K562 (cell line): ENCODE data around the gene NRM. TPM values are rescaled to one million over a fixed set of nuclear protein-coding genes. Genes with fewer than 3 reads are reported as not detected.

Experiments
- CBX3 ChIP-seq, 2 experiments: IDR thresholded peaks; 1 replicate in 1 of 2; 2 replicates in 1 of 2; pipeline ENCODE4 v1.6.1; 2012; ENCODE audit warnings: inconsistent platforms in 2 of 2, low read length in 2 of 2, borderline replicate concordance in 1 of 2, control low read depth in 1 of 2
- CBX5 ChIP-seq: IDR thresholded peaks from 2 replicates; pipeline ENCODE4 v1.6.1; 2014; ENCODE audit warnings: low read depth, borderline replicate concordance
- CEBPZ ChIP-seq: fragments of 150-350 bp; IDR thresholded peaks from 2 replicates; pipeline ENCODE4 v1.6.1; 2014; ENCODE audit warnings: low read depth, mild to moderate bottlenecking, low read length, borderline replicate concordance
- CREBBP ChIP-seq: IDR thresholded peaks from one replicate; pipeline ENCODE4 v1.6.1; 2012; ENCODE audit warnings: low read depth, mild to moderate bottlenecking, control low read depth, inconsistent platforms, low read length
- FOXK1 ChIP-seq: sonication (generic); formaldehyde crosslinking; IDR thresholded peaks from 2 replicates; pipeline ENCODE4 v1.8.0; 2022; ENCODE audit warnings: missing genetic modification reagents, mild to moderate bottlenecking, borderline replicate concordance
- GTF2E2 ChIP-seq: fragments of 200-800 bp; sonication (Bioruptor generic); IDR thresholded peaks from 2 replicates; pipeline ENCODE4 v1.6.1; 2016; ENCODE audit warnings: missing genetic modification characterization, missing compliant biosample characterization
- HES1 ChIP-seq: fragments of 450-650 bp; IDR thresholded peaks from 2 replicates; pipeline ENCODE4 v1.6.1; 2016; ENCODE audit warnings: low read depth, mild to moderate bottlenecking, moderate library complexity
- MYC ChIP-seq, 2 experiments: fragments of 250-450 bp in 1 of 2; sonication (Bioruptor Pico) in 1 of 2; IDR thresholded peaks; 2 replicates each; pipeline versions ENCODE4 v1.5.1 to v1.6.1; 2012 to 2021; ENCODE audit warnings: low read depth in 2 of 2, borderline replicate concordance in 1 of 2, improper control_type of control experiment in 1 of 2, low read length in 1 of 2, mild to moderate bottlenecking in 1 of 2, moderate library complexity in 1 of 2
- STAG1 ChIP-seq: sonication (generic); formaldehyde crosslinking; IDR thresholded peaks from 2 replicates; pipeline ENCODE4 v1.5.0; 2020; ENCODE audit warnings: missing genetic modification reagents, borderline replicate concordance
- ZNF133 ChIP-seq: fragments of 250-450 bp; sonication (Bioruptor Pico); IDR thresholded peaks from 2 replicates; pipeline ENCODE4 v1.4.0; 2020; ENCODE audit warnings: mild to moderate bottlenecking
- ZNF699 ChIP-seq: fragments of 250-450 bp; sonication (Bioruptor Pico); IDR thresholded peaks from 2 replicates; pipeline ENCODE4 v1.8.0; 2021; ENCODE audit warnings: mild to moderate bottlenecking, moderate library complexity; ENCODE audit not compliant: insufficient replicate concordance
- polyA plus RNA-seq, 8 experiments: library from polyadenylated mRNA; depleted of rRNA in 4 of 8; stranded (reverse) in 5 of 8; unstranded in 3 of 8; fragments of >200 nt; fragmentation: Nextera tagmentation in 2 of 8; fragmentation: Illumina TruSeq in 1 of 8; extraction: Ambion mirVana in 2 of 8; extraction: Trizol in 1 of 8; gene quantifications; 2 replicates each; pipeline versions ENCODE4 v1.2.1 to v1.2.3, GENCODE V29; 2011 to 2014; ENCODE audit warnings: inconsistent platforms in 1 of 8, missing spikeins in 1 of 8
- total RNA-seq, 7 experiments: library from RNA; depleted of rRNA in 6 of 7; stranded (reverse); fragments of >200 nt in 6 of 7; fragmentation: Illumina TruSeq in 2 of 7; extraction: Trizol in 2 of 7; gene quantifications; 2 replicates each; pipeline versions ENCODE4 v1.2.1 to v1.2.3, GENCODE V29; 2011 to 2021; ENCODE audit warnings: low replicate concordance in 1 of 7
- TF ChIP-seq, protein P1 (sequence below): sonication (generic); formaldehyde crosslinking; IDR thresholded peaks from 2 replicates; pipeline ENCODE4 v1.8.0; 2022; ENCODE audit warnings: mild to moderate bottlenecking, missing genetic modification reagents, borderline replicate concordance
- TF ChIP-seq, protein P2 (sequence below): fragments of 450-650 bp; IDR thresholded peaks from 2 replicates; pipeline ENCODE4 v1.6.1; 2016; ENCODE audit warnings: mild to moderate bottlenecking
- TF ChIP-seq, protein P3 (sequence below): IDR thresholded peaks from 2 replicates; pipeline ENCODE4 v1.6.1; 2016; ENCODE audit warnings: missing genetic modification characterization, missing compliant biosample characterization

NRM gene
- total and polyA plus RNA-seq, 9 of the 15 experiments (the other 6 are each of a cell fraction or from before 2014, with no cell fraction given): 9.7 to 58.2 (median 18.1) TPM

DNA sequence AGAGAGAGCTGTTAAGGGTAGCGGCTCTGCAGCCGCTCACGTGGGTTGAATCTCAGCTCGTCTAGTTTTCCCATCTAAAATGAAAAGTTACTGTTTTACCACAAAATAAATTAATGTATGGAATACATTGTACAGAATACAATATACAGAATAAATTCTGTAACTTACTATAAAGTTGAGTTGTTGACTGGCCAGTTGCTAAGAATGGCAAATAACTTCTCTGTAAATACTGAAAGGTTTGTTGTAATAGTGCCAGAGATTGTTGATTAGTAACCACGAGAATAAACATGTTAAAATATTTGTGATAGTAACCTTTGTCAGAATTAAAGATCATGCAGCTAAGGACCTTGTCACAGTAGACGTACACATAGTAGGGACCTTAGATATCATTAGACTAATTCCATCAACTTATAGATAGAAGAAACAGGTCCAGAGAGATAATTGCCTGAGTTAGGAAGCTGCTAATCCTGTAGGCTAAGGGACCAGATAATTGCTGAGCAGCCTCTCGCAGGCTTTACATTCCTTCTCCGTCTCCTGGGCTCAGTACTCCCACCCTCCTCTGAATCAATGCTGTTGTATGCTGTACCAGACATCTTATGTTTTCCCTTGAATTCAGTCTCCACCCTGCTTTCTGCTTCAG lies 544 bp upstream of the NRM start (continued):
- no peak for TF ChIP-seq HES1
- TF ChIP-seq GTF2E2: no peak
- TF ChIP-seq MYC (IDR thresholded peaks at IDR 0.05; ENCODE audit: low read depth, low read length): 0 out of 2 replicates have a peak, but pooled peaks have one; percentile 3
- no peak for TF ChIP-seq MYC (CRISPR knock-in tag; IDR thresholded peaks at IDR 0.05; ENCODE audit: borderline replicate concordance, low read depth)
- TF ChIP-seq FOXK1 (CRISPR knock-in tag): no peak
- TF ChIP-seq, protein P1, sequence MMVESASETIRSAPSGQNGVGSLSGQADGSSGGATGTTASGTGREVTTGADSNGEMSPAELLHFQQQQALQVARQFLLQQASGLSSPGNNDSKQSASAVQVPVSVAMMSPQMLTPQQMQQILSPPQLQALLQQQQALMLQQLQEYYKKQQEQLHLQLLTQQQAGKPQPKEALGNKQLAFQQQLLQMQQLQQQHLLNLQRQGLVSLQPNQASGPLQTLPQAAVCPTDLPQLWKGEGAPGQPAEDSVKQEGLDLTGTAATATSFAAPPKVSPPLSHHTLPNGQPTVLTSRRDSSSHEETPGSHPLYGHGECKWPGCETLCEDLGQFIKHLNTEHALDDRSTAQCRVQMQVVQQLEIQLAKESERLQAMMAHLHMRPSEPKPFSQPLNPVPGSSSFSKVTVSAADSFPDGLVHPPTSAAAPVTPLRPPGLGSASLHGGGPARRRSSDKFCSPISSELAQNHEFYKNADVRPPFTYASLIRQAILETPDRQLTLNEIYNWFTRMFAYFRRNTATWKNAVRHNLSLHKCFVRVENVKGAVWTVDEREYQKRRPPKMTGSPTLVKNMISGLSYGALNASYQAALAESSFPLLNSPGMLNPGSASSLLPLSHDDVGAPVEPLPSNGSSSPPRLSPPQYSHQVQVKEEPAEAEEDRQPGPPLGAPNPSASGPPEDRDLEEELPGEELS (CRISPR knock-in tag): no peak
- no peak for TF ChIP-seq CREBBP
- TF ChIP-seq CBX5: no peak
- no peak for TF ChIP-seq ZNF133 (CRISPR knock-in tag)
- TF ChIP-seq, protein P2, sequence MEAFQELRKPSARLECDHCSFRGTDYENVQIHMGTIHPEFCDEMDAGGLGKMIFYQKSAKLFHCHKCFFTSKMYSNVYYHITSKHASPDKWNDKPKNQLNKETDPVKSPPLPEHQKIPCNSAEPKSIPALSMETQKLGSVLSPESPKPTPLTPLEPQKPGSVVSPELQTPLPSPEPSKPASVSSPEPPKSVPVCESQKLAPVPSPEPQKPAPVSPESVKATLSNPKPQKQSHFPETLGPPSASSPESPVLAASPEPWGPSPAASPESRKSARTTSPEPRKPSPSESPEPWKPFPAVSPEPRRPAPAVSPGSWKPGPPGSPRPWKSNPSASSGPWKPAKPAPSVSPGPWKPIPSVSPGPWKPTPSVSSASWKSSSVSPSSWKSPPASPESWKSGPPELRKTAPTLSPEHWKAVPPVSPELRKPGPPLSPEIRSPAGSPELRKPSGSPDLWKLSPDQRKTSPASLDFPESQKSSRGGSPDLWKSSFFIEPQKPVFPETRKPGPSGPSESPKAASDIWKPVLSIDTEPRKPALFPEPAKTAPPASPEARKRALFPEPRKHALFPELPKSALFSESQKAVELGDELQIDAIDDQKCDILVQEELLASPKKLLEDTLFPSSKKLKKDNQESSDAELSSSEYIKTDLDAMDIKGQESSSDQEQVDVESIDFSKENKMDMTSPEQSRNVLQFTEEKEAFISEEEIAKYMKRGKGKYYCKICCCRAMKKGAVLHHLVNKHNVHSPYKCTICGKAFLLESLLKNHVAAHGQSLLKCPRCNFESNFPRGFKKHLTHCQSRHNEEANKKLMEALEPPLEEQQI: no peak
- no peak for TF ChIP-seq CEBPZ
- TF ChIP-seq, protein P3, sequence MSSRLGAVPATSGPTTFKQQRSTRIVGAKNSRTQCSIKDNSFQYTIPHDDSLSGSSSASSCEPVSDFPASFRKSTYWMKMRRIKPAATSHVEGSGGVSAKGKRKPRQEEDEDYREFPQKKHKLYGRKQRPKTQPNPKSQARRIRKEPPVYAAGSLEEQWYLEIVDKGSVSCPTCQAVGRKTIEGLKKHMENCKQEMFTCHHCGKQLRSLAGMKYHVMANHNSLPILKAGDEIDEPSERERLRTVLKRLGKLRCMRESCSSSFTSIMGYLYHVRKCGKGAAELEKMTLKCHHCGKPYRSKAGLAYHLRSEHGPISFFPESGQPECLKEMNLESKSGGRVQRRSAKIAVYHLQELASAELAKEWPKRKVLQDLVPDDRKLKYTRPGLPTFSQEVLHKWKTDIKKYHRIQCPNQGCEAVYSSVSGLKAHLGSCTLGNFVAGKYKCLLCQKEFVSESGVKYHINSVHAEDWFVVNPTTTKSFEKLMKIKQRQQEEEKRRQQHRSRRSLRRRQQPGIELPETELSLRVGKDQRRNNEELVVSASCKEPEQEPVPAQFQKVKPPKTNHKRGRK (tag): no peak
- no peak for TF ChIP-seq STAG1 (CRISPR knock-in tag)
- no peak for TF ChIP-seq ZNF699
- TF ChIP-seq CBX3 (IDR thresholded peaks at IDR 0.05; ENCODE audit: borderline replicate concordance in 1 of 2, low read length in 2 of 2): 0 out of 3 replicates have a peak, but pooled peaks of 1 of the 2 experiments have one; percentile 9
